Right lobe of liver (tissue), 4 donors: ENCODE measurements around the gene NOXO1.

Experiments
- POLR2A ChIP-seq: fragments of 450-650 bp; IDR thresholded peaks from one replicate; pipeline ENCODE4 v1.6.1; 2017; ENCODE audit warnings: antibody characterized with exemption, mild to moderate bottlenecking
- TF ChIP-seq, protein P1 (sequence below), 4 donors: fragments of 200-600 bp in 3 of 4; fragments of 450-650 bp in 1 of 4; IDR thresholded peaks; one replicate each; pipeline versions ENCODE4 v1.5.1 to v1.8.0; 2016 to 2022; ENCODE audit warnings: antibody characterized with exemption in 4 of 4, mild to moderate bottlenecking in 2 of 4
- donor health status: DM: no; HTN: no; CAD: no.
- donor health status: DM: no; HTN: no; CAD: no.
- donor health status: DM: no; HTN: yes; CAD: no.

DNA sequence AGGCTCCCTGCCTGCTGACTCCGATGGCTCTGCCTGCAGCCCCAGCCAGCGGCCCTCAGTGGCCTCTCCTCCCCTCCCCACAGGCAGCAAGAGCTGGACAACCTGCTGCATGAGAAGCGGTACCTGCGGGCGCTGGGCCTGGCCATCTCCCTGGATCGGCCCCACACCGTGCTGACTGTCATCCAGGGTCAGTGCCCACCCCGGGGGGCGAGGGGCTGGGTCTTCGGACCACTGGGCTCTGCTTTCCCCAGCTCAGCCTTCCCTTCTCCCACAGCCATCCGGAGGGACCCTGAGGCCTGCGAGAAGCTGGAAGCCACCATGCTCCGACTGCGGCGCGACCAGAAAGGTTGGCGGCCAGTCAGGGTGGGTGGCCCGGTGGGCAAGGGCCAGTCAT is 3.4 kb downstream of the NOXO1 start:
- TF ChIP-seq, protein P1, sequence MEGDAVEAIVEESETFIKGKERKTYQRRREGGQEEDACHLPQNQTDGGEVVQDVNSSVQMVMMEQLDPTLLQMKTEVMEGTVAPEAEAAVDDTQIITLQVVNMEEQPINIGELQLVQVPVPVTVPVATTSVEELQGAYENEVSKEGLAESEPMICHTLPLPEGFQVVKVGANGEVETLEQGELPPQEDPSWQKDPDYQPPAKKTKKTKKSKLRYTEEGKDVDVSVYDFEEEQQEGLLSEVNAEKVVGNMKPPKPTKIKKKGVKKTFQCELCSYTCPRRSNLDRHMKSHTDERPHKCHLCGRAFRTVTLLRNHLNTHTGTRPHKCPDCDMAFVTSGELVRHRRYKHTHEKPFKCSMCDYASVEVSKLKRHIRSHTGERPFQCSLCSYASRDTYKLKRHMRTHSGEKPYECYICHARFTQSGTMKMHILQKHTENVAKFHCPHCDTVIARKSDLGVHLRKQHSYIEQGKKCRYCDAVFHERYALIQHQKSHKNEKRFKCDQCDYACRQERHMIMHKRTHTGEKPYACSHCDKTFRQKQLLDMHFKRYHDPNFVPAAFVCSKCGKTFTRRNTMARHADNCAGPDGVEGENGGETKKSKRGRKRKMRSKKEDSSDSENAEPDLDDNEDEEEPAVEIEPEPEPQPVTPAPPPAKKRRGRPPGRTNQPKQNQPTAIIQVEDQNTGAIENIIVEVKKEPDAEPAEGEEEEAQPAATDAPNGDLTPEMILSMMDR (IDR thresholded peaks at IDR 0.05), result no peak
- no peak for TF ChIP-seq POLR2A
